Esophagus mucosa (tissue), 1 donor: ENCODE results near the gene TBK1. TPM values are rescaled to one million over a fixed set of nuclear protein-coding genes. Genes with fewer than 3 reads are reported as not detected.

Source experiments
- ATAC-seq: fragments of 200-7000 bp; cut with Tn5 transposase; one replicate; pipeline ENCODE4 v1.9.1; 2020
- total RNA-seq: library from RNA; stranded (reverse); gene quantifications from one replicate; pipeline ENCODE4 v1.2.4, GENCODE V29; 2023
- donor health status: DM: yes; HTN: yes; CAD: no.

TBK1 gene
- total RNA-seq, 1 donor from 2014 or later: 12.1 TPM

GRCh38 chr12:64550755-64551154 is 98.8 kb downstream of the TBK1 start:
- ATAC-seq: no peak

- ATAC-seq: no peak
These were observed 99.8 kb downstream of the TBK1 start for GRCh38 chr12:64551676-64552075.

Other genes starting within 250 kb of the TBK1 start
- 8.2 TPM for gene KICS2, start 229.8 kb upstream of the TBK1 start, total RNA-seq
- 3.3 TPM for gene C12orf56, start 61.4 kb upstream of the TBK1 start, total RNA-seq
- gene XPOT, start 47.7 kb upstream of the TBK1 start, total RNA-seq: 63.3 TPM
- 13.4 TPM for gene RASSF3, start 158.4 kb downstream of the TBK1 start, total RNA-seq